Measurements from ENCODE around the gene CDKAL1. TPM values are rescaled to one million over a fixed set of nuclear protein-coding genes. Genes with fewer than 3 reads are reported as not detected.

The CDKAL1 gene
- total and polyA plus RNA-seq, 2 donors (not counting 3 experiments of a cell fraction or from before 2014, with no cell fraction given) = 6.1 to 20.5 TPM

DNA sequence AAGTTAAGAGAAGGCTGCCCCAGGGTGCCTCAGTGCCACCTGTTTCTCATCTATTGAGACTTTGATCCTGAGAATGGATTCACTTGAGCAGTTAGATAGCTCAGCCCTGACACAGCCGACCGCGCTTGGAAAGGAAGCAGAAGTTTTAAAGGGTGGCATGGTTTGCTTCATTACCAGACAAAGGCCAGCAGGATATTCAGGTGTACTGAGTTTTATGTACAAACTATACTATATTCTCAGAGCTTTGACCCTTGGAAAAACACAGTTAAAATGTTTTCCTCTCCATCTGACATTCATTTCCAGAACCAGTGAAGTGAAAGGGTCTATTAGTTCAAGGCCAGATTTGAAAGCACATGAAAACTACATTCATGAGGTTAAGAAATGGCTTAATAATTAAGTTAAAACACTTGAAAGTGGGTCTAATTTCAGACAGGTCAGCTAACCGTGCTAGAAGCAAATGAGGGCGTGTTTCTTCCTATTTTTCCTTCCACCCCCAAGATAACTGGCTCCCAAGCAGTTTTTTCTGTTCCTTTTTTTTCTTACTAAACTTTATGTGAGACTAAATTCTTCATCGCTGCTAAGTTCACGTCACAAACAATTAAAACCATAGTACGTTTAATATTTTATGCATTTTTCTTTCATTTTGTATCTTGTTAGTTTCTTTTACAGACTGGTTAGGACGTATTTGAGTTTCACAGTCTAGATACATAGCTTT lies 674.0 kb downstream of the CDKAL1 start:
- Histone ChIP-seq H3K27ac (ENCODE audit: insufficient read depth, low read depth, low read length) (no peak overlapping the region), H3K4me1 (ENCODE audit: control insufficient read depth, extremely low read depth, insufficient read depth, low read length) (no peaks in the 10 kb centered on the region), H3K36me3 (ENCODE audit: control insufficient read depth in 2 of 2, extremely low read depth in 1 of 2, insufficient read depth in 2 of 2, low read length in 2 of 2) (no peaks in the 10 kb centered on the region), H3K9me3 (replicated peaks; ENCODE audit: control insufficient read depth, insufficient read depth, low read length) (no peaks in the 10 kb centered on the region), H3K4me2 (ENCODE audit: insufficient read depth, low read length) (no peak overlapping the region), H3K4me3 (replicated peaks in 1 of 3; ENCODE audit: insufficient read depth in 1 of 3, low read depth in 1 of 3, low read length in 3 of 3) (no peak overlapping the region), H3K9me1 (replicated peaks; ENCODE audit: control insufficient read depth, extremely low read depth, insufficient read depth, low read length) (no peaks in the 10 kb centered on the region), H3K27me3 (ENCODE audit: control insufficient read depth in 2 of 2, insufficient read depth in 2 of 2, low read length in 2 of 2) (no peaks in the 10 kb centered on the region), H2AFZ (ENCODE audit: low read depth, low read length) (no peak overlapping the region), H3K79me2 (ENCODE audit: control insufficient read depth, insufficient read depth, low read length) (no peaks in the 10 kb centered on the region), H3K9ac (replicated peaks; ENCODE audit: extremely low read depth, insufficient read depth, low read length) (no peak overlapping the region), H4K20me1 (replicated peaks; ENCODE audit: control insufficient read depth, extremely low read depth, insufficient read depth, low read length) (no peaks in the 10 kb centered on the region)
- DNase-seq (ENCODE audit: low read depth, low spot score) (no peak), FAIRE-seq (no peak)
- dilution Hi-C loops (cut with MboI; ENCODE audit: extremely low pct_ligation_motif_present, low sequenced_read_pairs) = no loop called here
- ChIA-PET POLR2A (no interaction called here), CTCF (interaction anchor here (1.1 kb wide), 1 partner anchor 13 kb away, joined by 3 read pairs; no protein-coding TSS in a partner anchor)
- BruUV-seq (replicated peaks) = no TSS peak
- TF ChIP-seq POLR2AphosphoS5 (IDR thresholded peaks at IDR 0.05; ENCODE audit: insufficient read depth, low read depth, low read length) (no peak), EZH2 (IDR thresholded peaks at IDR 0.05; ENCODE audit: borderline replicate concordance, low read depth, low read length, severe bottlenecking) (no peak), CTCF (IDR thresholded peaks at IDR 0.05; ENCODE audit: extremely low read depth in 1 of 2, insufficient read depth in 1 of 2, low read depth in 1 of 2, low read length in 2 of 2) (no peak), MAX (IDR thresholded peaks at IDR 0.05; ENCODE audit: insufficient read depth, insufficient read length) (no peak), GATA2 (IDR thresholded peaks at IDR 0.05; ENCODE audit: insufficient read depth, insufficient read length, low read depth, low read length) (no peak), JUN (IDR thresholded peaks at IDR 0.05; ENCODE audit: borderline replicate concordance, insufficient read depth, insufficient read length, low read depth) (no peak), FOS (IDR thresholded peaks at IDR 0.05; ENCODE audit: borderline replicate concordance, insufficient read depth, low read length) (no peak), MYC (IDR thresholded peaks at IDR 0.05; ENCODE audit: low read depth, low read length) (no peak), POLR2A (IDR thresholded peaks at IDR 0.05; ENCODE audit: low read depth, low read length) (no peak)
- intact Hi-C loops (cut with micrococcal nuclease) = no loop called here
